SK-N-SH (cell line): ENCODE measurements around the gene PRRT1. TPM values are rescaled to one million over a fixed set of nuclear protein-coding genes. Genes with fewer than 3 reads are reported as not detected.
A peak's percentile ranks its signal among the peaks of the same experiment; 100 is the strongest.

Source experiments
- CTCF ChIA-PET: fragments of 300-600, 350-600 bp; formaldehyde crosslinking; extraction: SDS; loops from one replicate; lab custom pipeline; 2021; lab: Yijun Ruan, JAX
- POLR2A ChIA-PET: fragments of 350-600 bp; sonication (Branson Sonifier 250); formaldehyde crosslinking; extraction: SDS; loops from one replicate; lab custom pipeline; 2020; ENCODE audit warnings: antibody characterized with exemption, inconsistent platforms; lab: Yijun Ruan, JAX
- DNase-seq: peaks from one replicate; pipeline ENCODE4 v3.0.0; 2012
- H2AFZ ChIP-seq: fragments of 200-600 bp; sonication (generic); 2 replicates; pipeline ENCODE4 v1.8.1; 2016; ENCODE audit warnings: antibody characterized with exemption, mild to moderate bottlenecking, low read depth
- H3F3A ChIP-seq: fragments of 200-600 bp; sonication (generic); replicated peaks from 2 replicates; pipeline ENCODE3; 2016; ENCODE audit warnings: antibody characterized with exemption, mild to moderate bottlenecking; ENCODE audit not compliant: insufficient read depth
- H3K27ac ChIP-seq, 2 experiments: fragments of 200-500 bp in 1 of 2; fragments of 200-600 bp in 1 of 2; sonication (Bioruptor generic) in 1 of 2; sonication (generic), shearing (Covaris generic) in 1 of 2; 2 replicates each; pipeline versions ENCODE4 v1.5.1 to v1.6.1; 2014 to 2016; ENCODE audit warnings: low read depth in 2 of 2, inconsistent platforms in 1 of 2, low read length in 1 of 2, mild to moderate bottlenecking in 1 of 2, mixed read lengths in 1 of 2
- H3K27me3 ChIP-seq: fragments of 200-600 bp; sonication (generic), shearing (Covaris generic); 2 replicates; pipeline ENCODE4 v1.6.1; 2016; ENCODE audit warnings: mixed run types; ENCODE audit not compliant: insufficient read depth
- H3K36me3 ChIP-seq, 2 experiments: fragments of 200-500 bp in 1 of 2; fragments of 200-600 bp in 1 of 2; sonication (Bioruptor generic) in 1 of 2; sonication (generic) in 1 of 2; replicated peaks in 1 of 2; 2 replicates each; pipeline versions ENCODE3 to v1.5.1; 2014 to 2016; ENCODE audit warnings: low read length in 1 of 2, mild to moderate bottlenecking in 1 of 2; ENCODE audit not compliant: insufficient read depth in 2 of 2, control insufficient read depth in 1 of 2
- H3K4me1 ChIP-seq, 2 experiments: fragments of 200-500 bp in 1 of 2; fragments of 200-600 bp in 1 of 2; sonication (Bioruptor generic) in 1 of 2; sonication (generic), shearing (Covaris generic) in 1 of 2; 2 replicates each; pipeline versions ENCODE4 v1.5.1 to v1.6.1; 2014 to 2016; ENCODE audit warnings: low read depth in 1 of 2, low read length in 1 of 2, mixed run types in 1 of 2; ENCODE audit not compliant: insufficient read depth in 2 of 2, control insufficient read depth in 1 of 2
- H3K4me2 ChIP-seq: fragments of 200-600 bp; sonication (generic), shearing (Covaris generic); 2 replicates; pipeline ENCODE4 v1.6.1; 2017; ENCODE audit warnings: mixed run types
- H3K4me3 ChIP-seq, 2 experiments: fragments of 200-500 bp in 1 of 2; fragments of 200-600 bp in 1 of 2; sonication (Bioruptor generic) in 1 of 2; sonication (generic), shearing (Covaris generic) in 1 of 2; 2 replicates each; pipeline versions ENCODE4 v1.5.1 to v1.8.1; 2014 to 2016; ENCODE audit warnings: low read depth in 2 of 2, inconsistent platforms in 1 of 2, low read length in 1 of 2, mild to moderate bottlenecking in 1 of 2, mixed read lengths in 1 of 2, moderate library complexity in 1 of 2
- H3K79me2 ChIP-seq: fragments of 200-600 bp; sonication (generic); 2 replicates; pipeline ENCODE4 v1.8.1; 2017; ENCODE audit warnings: mild to moderate bottlenecking; ENCODE audit not compliant: insufficient read depth
- H3K9ac ChIP-seq: fragments of 200-600 bp; sonication (generic); 2 replicates; pipeline ENCODE4 v1.6.1; 2017; ENCODE audit warnings: mixed run types
- H3K9me2 ChIP-seq: fragments of 200-600 bp; sonication (generic); 2 replicates; pipeline ENCODE4 v1.6.1; 2017; ENCODE audit warnings: mixed run types
- H3K9me3 ChIP-seq: fragments of 200-600 bp; sonication (generic); 2 replicates; pipeline ENCODE4 v1.6.1; 2017; ENCODE audit warnings: mixed run types, mild to moderate bottlenecking, moderate library complexity
- H4K20me1 ChIP-seq: fragments of 200-600 bp; sonication (generic); 2 replicates; pipeline ENCODE4 v1.6.1; 2017; ENCODE audit warnings: mild to moderate bottlenecking, mixed run types; ENCODE audit not compliant: insufficient read depth
- CHD2 ChIP-seq: fragments of 150-350 bp; IDR thresholded peaks from 2 replicates; pipeline ENCODE4 v1.6.1; 2018; ENCODE audit warnings: low read length; ENCODE audit not compliant: partially characterized antibody
- CTCF ChIP-seq: fragments of 200-600 bp; sonication (generic); IDR thresholded peaks from 2 replicates; pipeline ENCODE4 v1.6.1; 2017; ENCODE audit warnings: antibody characterized with exemption, mild to moderate bottlenecking, moderate library complexity
- EZH2phosphoT487 ChIP-seq: fragments of 200-600 bp; sonication (generic); IDR thresholded peaks from 2 replicates; pipeline ENCODE4 v1.6.1; 2017; ENCODE audit warnings: low read depth, mixed run types, mild to moderate bottlenecking, antibody characterized with exemption, moderate library complexity, borderline replicate concordance
- FOSL2 ChIP-seq: IDR thresholded peaks from 2 replicates; pipeline ENCODE4 v1.4.0; 2012; ENCODE audit warnings: low read depth, mild to moderate bottlenecking, moderate library complexity, borderline replicate concordance
- FOXJ3 ChIP-seq: sonication (generic); formaldehyde crosslinking; IDR thresholded peaks from 2 replicates; pipeline ENCODE4 v1.5.1; 2020; ENCODE audit warnings: mild to moderate bottlenecking, missing genetic modification reagents
- JUND ChIP-seq: IDR thresholded peaks from 2 replicates; pipeline ENCODE4 v1.4.0; 2012
- RAD21 ChIP-seq: IDR thresholded peaks from 2 replicates; pipeline ENCODE4 v1.6.1; 2012; ENCODE audit warnings: mild to moderate bottlenecking, low read length
- RFX5 ChIP-seq: IDR thresholded peaks from 2 replicates; pipeline ENCODE4 v1.6.1; 2012; ENCODE audit warnings: mild to moderate bottlenecking, improper control_type of control experiment, low read length
- RXRA ChIP-seq: IDR thresholded peaks from 2 replicates; pipeline ENCODE4 v1.4.0; 2012; ENCODE audit warnings: low read depth, mild to moderate bottlenecking, borderline replicate concordance
- TAF1 ChIP-seq: IDR thresholded peaks from 2 replicates; pipeline ENCODE4 v1.6.1; 2012; ENCODE audit warnings: low read depth, mild to moderate bottlenecking, low read length, moderate library complexity, borderline replicate concordance
- TCF12 ChIP-seq: IDR thresholded peaks from 2 replicates; pipeline ENCODE4 v1.4.0; 2012
- USF2 ChIP-seq: fragments of 150-350 bp; IDR thresholded peaks from 2 replicates; pipeline ENCODE4 v1.6.1; 2017; ENCODE audit warnings: antibody characterized with exemption, low read length, low read depth, borderline replicate concordance
- WGBS: methylation state at CpG from one replicate; pipeline ENCODE4 v1.1.6; 2017; ENCODE audit warnings: low lambda C conversion rate; 5-methylcytosine and 5-hydroxymethylcytosine counted together
- polyA plus RNA-seq, 3 experiments: library from polyadenylated mRNA; depleted of rRNA; stranded (reverse); fragments of >200 nt; gene quantifications; 2 replicates each; pipeline ENCODE4 v1.2.3, GENCODE V29; 2012
- TF ChIP-seq, protein P1 (sequence below): IDR thresholded peaks from 2 replicates; pipeline ENCODE4 v1.4.0; 2012; ENCODE audit warnings: low read depth, borderline replicate concordance
- TF ChIP-seq, protein P2 (sequence below): fragments of 150-350 bp; IDR thresholded peaks from 2 replicates; pipeline ENCODE4 v1.6.1; 2016; ENCODE audit warnings: mild to moderate bottlenecking, low read depth, low read length

The PRRT1 gene
- polyA plus RNA-seq, 1 of the 3 experiments (the other 2 are of a cell fraction): 1.5 TPM

DNA sequence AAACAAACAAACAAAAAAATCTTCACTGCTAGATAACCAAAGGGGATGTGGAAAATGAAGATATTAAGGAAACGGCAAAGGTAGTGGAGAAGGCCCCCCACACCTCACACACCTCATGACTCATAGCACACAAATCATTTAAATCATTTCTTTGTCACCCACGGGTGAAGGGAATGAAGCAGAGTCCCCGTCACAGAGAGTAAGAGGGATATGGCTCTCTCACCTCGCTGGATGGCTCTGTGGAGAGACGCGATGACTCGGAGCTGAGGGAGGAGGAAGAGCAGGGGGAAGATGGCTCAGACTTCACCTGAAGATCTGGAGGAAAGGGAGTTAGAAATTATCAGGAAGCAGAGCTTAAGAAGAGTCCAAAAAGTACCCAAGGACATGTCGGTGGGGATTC lies 24.9 kb downstream of the PRRT1 start:
- Histone ChIP-seq H4K20me1 (no peaks in the 10 kb centered on the region), H3K4me3 (peak overlapping the region; percentile 75 to 92), H3K9ac (peak overlapping the region; percentile 91), H2AFZ (no peak overlapping the region), H3K4me2 (peak overlapping the region; percentile 77), H3K27me3 (no peaks in the 10 kb centered on the region), H3K9me2 (no peaks in the 10 kb centered on the region), H3K79me2 (peaks cover 49% of the 10 kb centered on the region), H3K27ac (no peak overlapping the region), H3K4me1 (peaks cover 18 to 22% of the 10 kb centered on the region in 2 experiments; a peak in 3 of 4 replicates), H3F3A (peaks cover 5% of the 10 kb centered on the region), H3K9me3 (no peaks in the 10 kb centered on the region), H3K36me3 (peaks cover 13 to 16% of the 10 kb centered on the region in 2 experiments)
- DNase-seq: no peak
- WGBS: 61% methylated on average over 8 of the region's 8 CpGs
- ChIA-PET CTCF (interaction anchor here (0.8 to 6.2 kb wide), 4 partner anchors 9 to 827 kb away, joined by 3 to 43 read pairs (median 10); no protein-coding TSS in a partner anchor), POLR2A (interaction anchor here (0.7 to 1.7 kb wide), 2 partner anchors 10 to 50 kb away, joined by 3 to 7 read pairs; no protein-coding TSS in a partner anchor)
- TF ChIP-seq TCF12 (no peak), USF2 (no peak), JUND (no peak), TAF1 (no peak), FOXJ3 (CRISPR knock-in tag) (no peak), CTCF (no peak), FOSL2 (no peak), RFX5 (no peak), CHD2 (no peak), RXRA (no peak), EZH2phosphoT487 (no peak), RAD21 (no peak)
- TF ChIP-seq, protein P1, sequence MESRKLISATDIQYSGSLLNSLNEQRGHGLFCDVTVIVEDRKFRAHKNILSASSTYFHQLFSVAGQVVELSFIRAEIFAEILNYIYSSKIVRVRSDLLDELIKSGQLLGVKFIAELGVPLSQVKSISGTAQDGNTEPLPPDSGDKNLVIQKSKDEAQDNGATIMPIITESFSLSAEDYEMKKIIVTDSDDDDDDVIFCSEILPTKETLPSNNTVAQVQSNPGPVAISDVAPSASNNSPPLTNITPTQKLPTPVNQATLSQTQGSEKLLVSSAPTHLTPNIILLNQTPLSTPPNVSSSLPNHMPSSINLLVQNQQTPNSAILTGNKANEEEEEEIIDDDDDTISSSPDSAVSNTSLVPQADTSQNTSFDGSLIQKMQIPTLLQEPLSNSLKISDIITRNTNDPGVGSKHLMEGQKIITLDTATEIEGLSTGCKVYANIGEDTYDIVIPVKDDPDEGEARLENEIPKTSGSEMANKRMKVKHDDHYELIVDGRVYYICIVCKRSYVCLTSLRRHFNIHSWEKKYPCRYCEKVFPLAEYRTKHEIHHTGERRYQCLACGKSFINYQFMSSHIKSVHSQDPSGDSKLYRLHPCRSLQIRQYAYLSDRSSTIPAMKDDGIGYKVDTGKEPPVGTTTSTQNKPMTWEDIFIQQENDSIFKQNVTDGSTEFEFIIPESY: no peak
- TF ChIP-seq, protein P2, sequence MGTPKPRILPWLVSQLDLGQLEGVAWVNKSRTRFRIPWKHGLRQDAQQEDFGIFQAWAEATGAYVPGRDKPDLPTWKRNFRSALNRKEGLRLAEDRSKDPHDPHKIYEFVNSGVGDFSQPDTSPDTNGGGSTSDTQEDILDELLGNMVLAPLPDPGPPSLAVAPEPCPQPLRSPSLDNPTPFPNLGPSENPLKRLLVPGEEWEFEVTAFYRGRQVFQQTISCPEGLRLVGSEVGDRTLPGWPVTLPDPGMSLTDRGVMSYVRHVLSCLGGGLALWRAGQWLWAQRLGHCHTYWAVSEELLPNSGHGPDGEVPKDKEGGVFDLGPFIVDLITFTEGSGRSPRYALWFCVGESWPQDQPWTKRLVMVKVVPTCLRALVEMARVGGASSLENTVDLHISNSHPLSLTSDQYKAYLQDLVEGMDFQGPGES: no peak
